C4-2B (cell line): Measurements from ENCODE around the gene SND1.

ENCODE experiments used
- ZFX ChIP-seq: fragments of 450-650 bp; IDR thresholded peaks from 2 replicates; pipeline ENCODE4 v1.6.1; 2017
- TF ChIP-seq, protein P1 (sequence below): fragments of 450-650 bp; conservative IDR thresholded peaks from 2 replicates; pipeline ENCODE4 v1.5.1; 2017; ENCODE audit warnings: mild to moderate bottlenecking

DNA sequence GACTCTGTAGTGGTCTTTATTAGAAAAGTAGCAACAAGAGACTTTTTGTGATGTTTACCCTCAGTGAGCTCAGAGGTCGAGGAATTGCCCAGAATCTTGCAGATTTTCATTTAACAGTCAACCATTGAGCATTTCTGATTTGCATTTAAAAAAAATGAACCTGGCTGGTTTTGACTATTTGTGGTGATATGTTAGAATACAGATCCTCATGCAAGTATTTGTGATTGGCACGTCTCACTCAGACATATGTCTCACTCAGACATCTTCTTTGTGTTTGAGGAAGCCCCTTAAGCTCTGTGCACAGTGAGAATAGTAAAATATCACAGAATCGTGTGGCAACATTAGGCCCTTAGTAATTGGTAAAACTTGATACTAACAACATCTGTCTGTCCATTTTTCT lies 113.2 kb downstream of the SND1 start:
- TF ChIP-seq, protein P1, sequence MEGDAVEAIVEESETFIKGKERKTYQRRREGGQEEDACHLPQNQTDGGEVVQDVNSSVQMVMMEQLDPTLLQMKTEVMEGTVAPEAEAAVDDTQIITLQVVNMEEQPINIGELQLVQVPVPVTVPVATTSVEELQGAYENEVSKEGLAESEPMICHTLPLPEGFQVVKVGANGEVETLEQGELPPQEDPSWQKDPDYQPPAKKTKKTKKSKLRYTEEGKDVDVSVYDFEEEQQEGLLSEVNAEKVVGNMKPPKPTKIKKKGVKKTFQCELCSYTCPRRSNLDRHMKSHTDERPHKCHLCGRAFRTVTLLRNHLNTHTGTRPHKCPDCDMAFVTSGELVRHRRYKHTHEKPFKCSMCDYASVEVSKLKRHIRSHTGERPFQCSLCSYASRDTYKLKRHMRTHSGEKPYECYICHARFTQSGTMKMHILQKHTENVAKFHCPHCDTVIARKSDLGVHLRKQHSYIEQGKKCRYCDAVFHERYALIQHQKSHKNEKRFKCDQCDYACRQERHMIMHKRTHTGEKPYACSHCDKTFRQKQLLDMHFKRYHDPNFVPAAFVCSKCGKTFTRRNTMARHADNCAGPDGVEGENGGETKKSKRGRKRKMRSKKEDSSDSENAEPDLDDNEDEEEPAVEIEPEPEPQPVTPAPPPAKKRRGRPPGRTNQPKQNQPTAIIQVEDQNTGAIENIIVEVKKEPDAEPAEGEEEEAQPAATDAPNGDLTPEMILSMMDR: no peak
- TF ChIP-seq ZFX: no peak
